B cell (primary cell): Measurements from ENCODE around the gene GABRR1.

Experiments
- EZH2 ChIP-seq: IDR thresholded peaks from 2 replicates; pipeline ENCODE4 v1.6.1; 2012; ENCODE audit warnings: borderline replicate concordance, low read depth, mild to moderate bottlenecking, moderate library complexity, low read length; ENCODE audit not compliant: insufficient read depth, poor library complexity, severe bottlenecking
- TF ChIP-seq, protein P1 (sequence below): fragments of 200-600 bp; IDR thresholded peaks from one replicate; pipeline ENCODE4 v1.8.0; 2022; ENCODE audit warnings: antibody characterized with exemption, mild to moderate bottlenecking

DNA sequence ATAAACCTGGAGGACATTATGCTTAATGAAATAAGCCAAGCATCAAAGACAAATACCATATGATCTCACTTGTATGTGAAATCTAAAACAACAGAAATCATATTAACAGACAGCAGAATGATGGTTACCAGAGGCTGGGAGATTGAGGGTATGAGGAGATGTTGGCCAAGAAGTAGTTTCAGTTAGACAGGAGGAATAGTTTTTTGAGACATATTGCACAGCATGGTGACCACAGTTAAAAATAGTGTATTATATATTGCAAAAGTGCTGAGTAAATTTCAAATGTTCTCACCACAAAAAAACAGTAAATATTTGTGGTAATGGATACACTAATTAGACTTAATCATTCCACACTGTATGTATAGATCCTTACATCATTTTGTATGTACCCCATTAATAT lies 1.8 kb downstream of the GABRR1 start:
- no peak for TF ChIP-seq EZH2
- TF ChIP-seq, protein P1, sequence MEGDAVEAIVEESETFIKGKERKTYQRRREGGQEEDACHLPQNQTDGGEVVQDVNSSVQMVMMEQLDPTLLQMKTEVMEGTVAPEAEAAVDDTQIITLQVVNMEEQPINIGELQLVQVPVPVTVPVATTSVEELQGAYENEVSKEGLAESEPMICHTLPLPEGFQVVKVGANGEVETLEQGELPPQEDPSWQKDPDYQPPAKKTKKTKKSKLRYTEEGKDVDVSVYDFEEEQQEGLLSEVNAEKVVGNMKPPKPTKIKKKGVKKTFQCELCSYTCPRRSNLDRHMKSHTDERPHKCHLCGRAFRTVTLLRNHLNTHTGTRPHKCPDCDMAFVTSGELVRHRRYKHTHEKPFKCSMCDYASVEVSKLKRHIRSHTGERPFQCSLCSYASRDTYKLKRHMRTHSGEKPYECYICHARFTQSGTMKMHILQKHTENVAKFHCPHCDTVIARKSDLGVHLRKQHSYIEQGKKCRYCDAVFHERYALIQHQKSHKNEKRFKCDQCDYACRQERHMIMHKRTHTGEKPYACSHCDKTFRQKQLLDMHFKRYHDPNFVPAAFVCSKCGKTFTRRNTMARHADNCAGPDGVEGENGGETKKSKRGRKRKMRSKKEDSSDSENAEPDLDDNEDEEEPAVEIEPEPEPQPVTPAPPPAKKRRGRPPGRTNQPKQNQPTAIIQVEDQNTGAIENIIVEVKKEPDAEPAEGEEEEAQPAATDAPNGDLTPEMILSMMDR: no peak
